Gastroesophageal sphincter (tissue), 4 donors: ENCODE results near the gene RBM43. TPM values are rescaled to one million over a fixed set of nuclear protein-coding genes. Genes with fewer than 3 reads are reported as not detected.
"Not testable (repeated sequence)": the region's sequence is repeated elsewhere in the genome, so short reads cannot be mapped to it uniquely, and the experiment has no call there.

ENCODE experiments used
- ATAC-seq: fragments of 150-250 bp; one replicate; pipeline ENCODE4 v1.9.1; 2016; ENCODE audit warnings: mild to moderate bottlenecking, moderate library complexity
- H3K27ac ChIP-seq, 4 donors: fragments of 200-600 bp; sonication (generic) in 3 of 4; 1 replicate in 3 of 4; 2 replicates in 1 of 4; pipeline ENCODE4 v1.5.1; 2016 to 2019
- H3K27me3 ChIP-seq: fragments of 200-600 bp; sonication (generic); one replicate; pipeline ENCODE4 v1.5.1; 2019
- H3K36me3 ChIP-seq, 2 donors: fragments of 200-600 bp; sonication (generic); one replicate each; pipeline ENCODE4 v1.5.1; 2019; ENCODE audit warnings: control low read depth in 1 of 2
- H3K4me1 ChIP-seq, 3 donors: fragments of 200-600 bp; sonication (generic); 1 replicate in 2 of 3; 2 replicates in 1 of 3; pipeline ENCODE4 v1.5.1; 2016 to 2019; ENCODE audit warnings: control low read depth in 2 of 3
- H3K4me3 ChIP-seq, 2 donors: fragments of 200-600 bp; sonication (generic); one replicate each; pipeline ENCODE4 v1.5.1; 2019; ENCODE audit warnings: mild to moderate bottlenecking in 1 of 2, moderate library complexity in 1 of 2
- H3K9me3 ChIP-seq, 3 donors: fragments of 200-600 bp; sonication (generic); one replicate each; pipeline ENCODE4 v1.5.1; 2017 to 2019; ENCODE audit warnings: control low read depth in 2 of 3
- EP300 ChIP-seq: sonication (generic); formaldehyde crosslinking; IDR thresholded peaks from one replicate; pipeline ENCODE4 v1.6.1; 2017; ENCODE audit warnings: antibody characterized with exemption, mild to moderate bottlenecking
- POLR2A ChIP-seq, 2 donors: fragments of 450-650 bp; IDR thresholded peaks; one replicate each; pipeline ENCODE4 v1.6.1; 2017; ENCODE audit warnings: antibody characterized with exemption in 2 of 2, mild to moderate bottlenecking in 2 of 2, moderate library complexity in 1 of 2
- POLR2AphosphoS5 ChIP-seq: sonication (generic); formaldehyde crosslinking; IDR thresholded peaks from one replicate; pipeline ENCODE4 v1.6.1; 2017; ENCODE audit warnings: antibody characterized with exemption
- WGBS, 2 donors: methylation state at CpG; one replicate each; pipeline ENCODE4 v1.1.5; 2018; ENCODE audit warnings: low coverage in 1 of 2; 5-methylcytosine and 5-hydroxymethylcytosine counted together
- total RNA-seq, 4 donors: library from RNA; depleted of rRNA; stranded (reverse); fragments of >200 nt; gene quantifications; one replicate each; pipeline ENCODE4 v1.1.0, GENCODE V29; 2016
- TF ChIP-seq, protein P1 (sequence below), 4 experiments: fragments of 200-600 bp in 2 of 4; fragments of 450-650 bp in 2 of 4; sonication (generic) in 1 of 4; IDR thresholded peaks; one replicate each; pipeline ENCODE4 v1.5.1; 2017 to 2019; ENCODE audit warnings: antibody characterized with exemption in 4 of 4, mild to moderate bottlenecking in 2 of 4, moderate library complexity in 2 of 4

RBM43 gene
- total RNA-seq, 4 donors from 2014 or later: 4.3 to 9.5 (median 4.9) TPM

DNA sequence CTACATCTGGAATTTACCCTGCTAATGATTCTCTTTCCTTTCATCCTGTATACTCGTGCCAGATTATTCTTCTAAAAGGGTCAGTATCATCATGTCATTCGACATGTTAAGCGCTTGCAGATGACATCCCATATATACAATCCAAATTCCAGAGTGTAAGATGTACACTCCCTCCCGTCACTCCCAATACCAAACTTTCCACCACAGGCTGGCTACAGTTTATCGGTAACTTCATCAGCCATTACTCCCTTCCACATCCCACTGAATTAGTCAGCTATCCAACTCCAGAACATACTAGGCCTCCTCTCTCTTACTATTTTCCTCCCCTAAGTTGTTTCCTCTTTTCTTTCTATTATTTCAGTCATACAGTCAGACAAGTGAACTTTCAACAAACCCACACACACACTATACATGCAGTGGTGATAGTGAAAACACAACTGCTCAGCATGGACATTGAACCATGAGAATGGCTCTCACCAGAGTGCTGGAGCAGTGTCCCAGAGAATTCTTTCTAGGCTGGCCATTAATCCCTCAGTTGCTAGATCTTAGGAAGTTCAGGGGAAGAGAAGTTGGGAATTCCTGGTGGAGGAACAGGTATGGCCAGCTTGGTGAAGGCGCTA is 38.4 kb upstream of the RBM43 start:
- Histone ChIP-seq H3K9me3 (no peaks in the 10 kb centered on the region), H3K36me3 (no peaks in the 10 kb centered on the region), H3K4me3 (no peak overlapping the region), H3K27ac (no peak overlapping the region), H3K27me3 (no peaks in the 10 kb centered on the region), H3K4me1 (no peaks in the 10 kb centered on the region)
- ATAC-seq: no peak
- WGBS, 2 donors: 54 to 62% methylated on average over 6 of the region's 6 CpGs
- TF ChIP-seq POLR2A (IDR thresholded peaks at IDR 0.05): no peak
- TF ChIP-seq, protein P1, sequence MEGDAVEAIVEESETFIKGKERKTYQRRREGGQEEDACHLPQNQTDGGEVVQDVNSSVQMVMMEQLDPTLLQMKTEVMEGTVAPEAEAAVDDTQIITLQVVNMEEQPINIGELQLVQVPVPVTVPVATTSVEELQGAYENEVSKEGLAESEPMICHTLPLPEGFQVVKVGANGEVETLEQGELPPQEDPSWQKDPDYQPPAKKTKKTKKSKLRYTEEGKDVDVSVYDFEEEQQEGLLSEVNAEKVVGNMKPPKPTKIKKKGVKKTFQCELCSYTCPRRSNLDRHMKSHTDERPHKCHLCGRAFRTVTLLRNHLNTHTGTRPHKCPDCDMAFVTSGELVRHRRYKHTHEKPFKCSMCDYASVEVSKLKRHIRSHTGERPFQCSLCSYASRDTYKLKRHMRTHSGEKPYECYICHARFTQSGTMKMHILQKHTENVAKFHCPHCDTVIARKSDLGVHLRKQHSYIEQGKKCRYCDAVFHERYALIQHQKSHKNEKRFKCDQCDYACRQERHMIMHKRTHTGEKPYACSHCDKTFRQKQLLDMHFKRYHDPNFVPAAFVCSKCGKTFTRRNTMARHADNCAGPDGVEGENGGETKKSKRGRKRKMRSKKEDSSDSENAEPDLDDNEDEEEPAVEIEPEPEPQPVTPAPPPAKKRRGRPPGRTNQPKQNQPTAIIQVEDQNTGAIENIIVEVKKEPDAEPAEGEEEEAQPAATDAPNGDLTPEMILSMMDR (IDR thresholded peaks at IDR 0.05): no peak
- TF ChIP-seq EP300: no peak
- TF ChIP-seq POLR2AphosphoS5: no peak

DNA sequence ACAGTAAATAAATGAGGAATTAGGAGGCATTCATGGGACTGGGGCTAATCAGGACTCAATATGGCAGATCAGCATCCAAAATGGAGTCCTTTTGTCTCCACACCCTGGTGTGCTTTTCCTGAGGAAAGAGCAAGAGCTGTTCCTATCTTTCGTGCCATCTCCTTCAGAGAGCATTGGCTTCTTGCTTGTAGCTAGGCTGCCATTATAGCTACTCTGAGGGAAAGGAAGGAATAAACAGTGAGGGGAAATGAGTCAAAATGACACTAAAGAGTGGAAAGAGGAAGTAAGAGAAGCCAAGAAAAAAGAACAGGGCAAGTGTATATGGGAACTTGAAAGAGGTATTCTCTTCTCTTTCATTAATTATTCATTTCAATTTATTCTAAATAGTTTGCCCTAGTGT is 36.2 kb upstream of the RBM43 start:
- Histone ChIP-seq H3K27me3 (no peaks in the 10 kb centered on the region), H3K9me3 (no peaks in the 10 kb centered on the region), H3K4me3 (no peak overlapping the region), H3K27ac (no peak overlapping the region), H3K4me1 (no peaks in the 10 kb centered on the region), H3K36me3 (no peaks in the 10 kb centered on the region)
- WGBS, 2 donors: 14 to 75% methylated on average over 1 of the region's 1 CpG
- ATAC-seq: peak; percentile 19
- no peak for TF ChIP-seq EP300
- TF ChIP-seq, protein P1 (IDR thresholded peaks at IDR 0.05): no peak
- TF ChIP-seq POLR2AphosphoS5: no peak
- no peak for TF ChIP-seq POLR2A (IDR thresholded peaks at IDR 0.05)

DNA sequence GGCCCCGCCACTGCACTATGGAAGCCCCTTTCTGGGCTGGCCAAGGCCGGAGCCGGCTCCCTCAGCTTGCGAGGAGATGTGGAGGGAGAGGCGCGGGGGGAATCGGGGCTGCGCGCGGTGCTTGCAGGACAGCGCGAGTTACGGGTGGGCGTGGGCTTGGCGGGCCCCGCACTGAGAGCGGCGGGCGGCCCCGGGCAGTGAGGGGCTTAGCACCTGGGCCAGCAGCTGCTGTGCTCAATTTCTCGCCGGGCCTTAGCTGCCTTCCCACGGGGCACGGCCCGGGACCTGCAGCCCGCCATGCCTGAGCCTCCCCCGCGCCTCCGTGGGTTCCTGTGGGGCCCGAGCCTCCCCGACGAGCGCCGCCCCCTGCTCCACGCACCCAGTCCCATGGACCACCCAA is 34.3 kb upstream of the RBM43 start:
- WGBS, 2 donors: no CpG with 5 or more reads among the region's 35 CpGs
- not testable (repeated sequence) for H3K4me3 ChIP-seq

DNA sequence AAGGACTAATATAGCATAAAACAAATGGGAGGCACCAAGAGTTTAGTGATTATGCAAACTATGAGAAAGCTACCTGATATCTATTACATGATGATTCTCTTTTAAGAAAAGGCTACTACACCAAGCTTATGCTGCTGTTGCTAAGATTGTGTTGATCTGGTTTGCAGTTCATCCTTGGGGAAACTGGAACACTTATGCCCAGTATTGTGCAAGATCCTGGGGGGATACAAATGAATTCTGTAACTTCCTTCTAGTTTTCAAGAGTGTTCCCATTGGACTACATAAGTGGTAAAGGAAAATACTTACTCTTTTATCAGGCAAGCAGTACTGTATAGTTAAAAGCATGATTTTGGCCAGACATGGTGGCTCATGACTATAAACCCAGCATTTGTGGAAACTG is 30.9 kb upstream of the RBM43 start:
- H3K27ac ChIP-seq: no peak overlapping the region
- TF ChIP-seq, protein P1 (IDR thresholded peaks at IDR 0.05): no peak
- TF ChIP-seq POLR2A (IDR thresholded peaks at IDR 0.05) (no peak), EP300 (no peak), POLR2AphosphoS5 (no peak)
- H3K4me1 ChIP-seq: peaks cover 0 to 21% (median 0%) of the 10 kb centered on the region in 3 donors
- no peaks in the 10 kb centered on the region for H3K36me3 ChIP-seq
- no peaks in the 10 kb centered on the region for H3K27me3 ChIP-seq
- no peak for ATAC-seq
- no peak overlapping the region for H3K4me3 ChIP-seq
- H3K9me3 ChIP-seq: no peaks in the 10 kb centered on the region

More for the DNA sequence above, 34.3 kb upstream of the RBM43 start:
- H3K27ac ChIP-seq, ATAC-seq, H3K27me3 ChIP-seq, H3K9me3 ChIP-seq, H3K36me3 ChIP-seq, H3K4me1 ChIP-seq: not testable (repeated sequence)

DNA sequence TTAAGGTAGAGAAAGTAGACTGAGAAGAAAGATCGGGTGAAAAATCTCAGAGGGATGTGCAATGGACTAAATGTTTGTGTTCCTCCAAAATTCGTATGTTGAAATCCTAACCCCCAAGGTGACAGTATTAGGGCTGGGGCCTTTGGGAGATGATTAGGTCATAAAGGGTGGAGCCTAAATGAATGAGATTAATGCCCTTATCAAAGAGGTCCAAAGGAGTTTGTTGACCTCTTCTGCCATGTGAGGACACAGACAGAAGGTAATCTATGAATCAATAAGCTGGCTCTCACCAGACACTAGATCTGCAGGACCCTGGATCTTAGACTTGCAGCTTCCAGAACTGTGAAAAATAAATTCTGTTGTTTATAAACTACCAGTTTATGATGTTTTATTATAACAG is 30.5 kb upstream of the RBM43 start:
- H3K36me3 ChIP-seq: no peaks in the 10 kb centered on the region
- ATAC-seq: no peak
- H3K9me3 ChIP-seq: no peaks in the 10 kb centered on the region
- H3K27ac ChIP-seq: no peak overlapping the region
- no peak overlapping the region for H3K4me3 ChIP-seq
- no peaks in the 10 kb centered on the region for H3K27me3 ChIP-seq
- 88 to 100% methylated on average over 1 to 2 of the region's 2 CpGs for WGBS, 2 donors
- peaks cover 0 to 23% (median 0%) of the 10 kb centered on the region in 3 donors for H3K4me1 ChIP-seq
- TF ChIP-seq, protein P1 (IDR thresholded peaks at IDR 0.05): no peak
- TF ChIP-seq POLR2AphosphoS5 (no peak), POLR2A (IDR thresholded peaks at IDR 0.05) (no peak), EP300 (no peak)
